Lower leg skin (tissue), 4 donors: ENCODE measurements around the gene GART. TPM values are rescaled to one million over a fixed set of nuclear protein-coding genes. Genes with fewer than 3 reads are reported as not detected.
"Not testable (repeated sequence)": the region's sequence is repeated elsewhere in the genome, so short reads cannot be mapped to it uniquely, and the experiment has no call there.

Source experiments
- DNase-seq, 2 donors: peaks; one replicate each; pipeline ENCODE4 v3.0.0-alpha.2; 2019; ENCODE audit warnings: low spot score in 2 of 2
- H3K4me3 ChIP-seq: fragments of 200-600 bp; sonication (generic); 2 replicates; pipeline ENCODE4 v1.5.1; 2017; ENCODE audit warnings: mild to moderate bottlenecking, low read depth; ENCODE audit not compliant: poor library complexity, severe bottlenecking
- CTCF ChIP-seq, 3 donors: fragments of 450-650 bp; IDR thresholded peaks; one replicate each; pipeline ENCODE4 v1.5.1; 2016; ENCODE audit warnings: antibody characterized with exemption in 3 of 3, mild to moderate bottlenecking in 3 of 3, moderate library complexity in 2 of 3
- POLR2A ChIP-seq, 2 donors: fragments of 450-650 bp; IDR thresholded peaks; one replicate each; pipeline ENCODE4 v1.6.1; 2016 to 2017; ENCODE audit warnings: antibody characterized with exemption in 2 of 2, mild to moderate bottlenecking in 1 of 2, moderate library complexity in 1 of 2
- WGBS, 2 donors: methylation state at CpG; one replicate each; pipeline ENCODE4 v1.1.5; 2018; 5-methylcytosine and 5-hydroxymethylcytosine counted together
- intact Hi-C: fragments of 100-400 bp; cut with DNase I; formaldehyde crosslinking; loops from one replicate; pipeline ENCODE4 v1.15.0; 2023; ENCODE audit warnings: low total_unique reads
- total RNA-seq, 4 donors: library from RNA; depleted of rRNA; stranded (reverse); fragments of >200 nt; gene quantifications; one replicate each; pipeline ENCODE4 v1.1.0, GENCODE V29; 2016

The GART gene
- total RNA-seq, 4 donors from 2014 or later = 44.8 to 62.4 (median 57.3) TPM

- intact Hi-C loops = no loop called here
- WGBS, 2 donors = 77 to 81% methylated on average over 7 of the region's 7 CpGs
- H3K4me3 ChIP-seq = no peak overlapping the region
- no peak for DNase-seq
- TF ChIP-seq POLR2A (IDR thresholded peaks at IDR 0.05) = no peak
- TF ChIP-seq CTCF (IDR thresholded peaks at IDR 0.05) = no peak
Observed at GRCh38 chr21:33578959-33579542, 37.1 kb upstream of the GART start.

GRCh38 chr21:33578214-33578613 is 36.3 kb upstream of the GART start:
- H3K4me3 ChIP-seq = no peak overlapping the region
- no peak for DNase-seq
- intact Hi-C loops = no loop called here
- TF ChIP-seq POLR2A (IDR thresholded peaks at IDR 0.05) (no peak), CTCF (IDR thresholded peaks at IDR 0.05) (no peak)
- 92% methylated on average over 2 of the region's 2 CpGs for WGBS, 2 donors

GRCh38 chr21:33576741-33577141 is 34.8 kb upstream of the GART start:
- H3K4me3 ChIP-seq, intact Hi-C loops, DNase-seq: not testable (repeated sequence)
- whole genome bisulfite sequencing, 2 donors = 46 to 60% methylated on average over 2 of the region's 2 CpGs

- WGBS, 2 donors = 56 to 60% methylated on average over 3 of the region's 3 CpGs
- DNase-seq = no peak
- H3K4me3 ChIP-seq = no peak overlapping the region
- intact Hi-C loops = no loop called here
- TF ChIP-seq POLR2A (IDR thresholded peaks at IDR 0.05) = no peak
- no peak for TF ChIP-seq CTCF (IDR thresholded peaks at IDR 0.05)
Observed at GRCh38 chr21:33572350-33572749, 30.4 kb upstream of the GART start.

- DNase-seq = no peak
- H3K4me3 ChIP-seq = no peak overlapping the region
- no peak for TF ChIP-seq CTCF (IDR thresholded peaks at IDR 0.05)
- 91 to 93% methylated on average over 5 of the region's 5 CpGs for WGBS, 2 donors
- intact Hi-C loops = no loop called here
Observed at GRCh38 chr21:33569991-33570390, 28.1 kb upstream of the GART start.

- no peak for DNase-seq
- H3K4me3 ChIP-seq = no peak overlapping the region
- 74 to 77% methylated on average over 2 of the region's 2 CpGs for WGBS, 2 donors
- no peak for TF ChIP-seq CTCF (IDR thresholded peaks at IDR 0.05)
- intact Hi-C loops = no loop called here
Observed at GRCh38 chr21:33568448-33568847, 26.5 kb upstream of the GART start.
